GM19099 (cell line): ENCODE measurements around the gene SCN3B.

ENCODE experiments used
- POLR2A ChIP-seq: IDR thresholded peaks from 3 replicates; pipeline ENCODE4 v1.6.1; 2011; ENCODE audit warnings: low read depth; ENCODE audit not compliant: insufficient read length; ENCODE audit errors: extremely low read depth

Gene SCN3B

GRCh38 chr11:123588117-123588863, 66.1 kb downstream of the SCN3B start:
- TF ChIP-seq POLR2A, result no peak

- TF ChIP-seq POLR2A, result no peak
Observed at GRCh38 chr11:123587559-123587958, 66.9 kb downstream of the SCN3B start.

GRCh38 chr11:123587044-123587443, 67.4 kb downstream of the SCN3B start:
- TF ChIP-seq POLR2A, result no peak

GRCh38 chr11:123586568-123586967, 67.9 kb downstream of the SCN3B start:
- no peak for TF ChIP-seq POLR2A

- no peak for TF ChIP-seq POLR2A
Observed at GRCh38 chr11:123585706-123586105, 68.7 kb downstream of the SCN3B start.

GRCh38 chr11:123585206-123585605, 69.2 kb downstream of the SCN3B start:
- TF ChIP-seq POLR2A, result no peak

GRCh38 chr11:123584737-123585136, 69.7 kb downstream of the SCN3B start:
- no peak for TF ChIP-seq POLR2A

- no peak for TF ChIP-seq POLR2A
Observed at GRCh38 chr11:123584186-123584585, 70.2 kb downstream of the SCN3B start.

GRCh38 chr11:123582992-123583504, 71.4 kb downstream of the SCN3B start:
- no peak for TF ChIP-seq POLR2A

- no peak for TF ChIP-seq POLR2A
Observed at GRCh38 chr11:123581651-123582399, 72.6 kb downstream of the SCN3B start.

GRCh38 chr11:123580557-123581275, 73.7 kb downstream of the SCN3B start:
- no peak for TF ChIP-seq POLR2A

- TF ChIP-seq POLR2A, result no peak
Observed at GRCh38 chr11:123580137-123580536, 74.3 kb downstream of the SCN3B start.

GRCh38 chr11:123579482-123579812, 75.0 kb downstream of the SCN3B start:
- no peak for TF ChIP-seq POLR2A
